ENCODE data around the gene ANKRD9.

ANKRD9 gene

GRCh38 chr14:102497998-102498677 is 11.4 kb downstream of the ANKRD9 start:
- DNase-seq = no peak

DNA sequence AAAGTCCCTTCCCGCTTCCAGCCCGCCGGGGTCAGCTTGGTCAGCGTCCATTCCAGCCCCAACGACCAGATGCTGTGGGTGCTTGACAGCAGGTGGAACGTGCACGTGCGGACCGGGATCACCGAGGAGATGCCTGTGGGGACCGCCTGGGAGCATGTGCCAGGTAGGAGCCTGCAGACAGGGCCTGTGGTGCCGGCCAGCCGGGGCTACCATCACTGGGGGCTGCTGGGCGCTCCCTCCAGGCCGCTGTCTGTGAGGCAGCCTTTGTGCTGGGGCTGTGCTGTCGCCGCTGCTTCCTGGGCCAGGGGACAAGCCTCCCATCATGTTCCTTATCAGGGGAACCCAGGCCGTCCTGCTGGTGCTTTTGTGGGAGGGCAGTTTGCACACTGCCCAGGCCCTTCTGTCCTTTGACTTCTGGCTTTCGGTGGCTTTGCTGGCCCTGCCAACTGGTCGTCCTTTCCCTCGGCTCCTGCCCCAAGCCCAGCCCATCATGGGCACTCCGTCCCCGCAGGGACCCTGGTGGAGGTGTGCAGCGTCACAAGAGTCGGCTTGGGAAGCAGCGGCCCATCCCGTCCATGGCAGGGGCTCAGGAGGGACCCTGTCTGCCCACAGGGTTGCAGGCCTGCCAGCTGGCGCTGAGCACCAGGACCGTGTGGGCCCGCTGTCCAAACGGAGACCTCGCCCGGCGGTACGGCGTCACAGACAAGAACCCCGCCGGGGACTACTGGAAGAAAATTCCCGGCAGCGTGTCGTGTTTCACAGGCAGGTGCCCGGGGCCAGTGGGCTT is 12.4 kb downstream of the ANKRD9 start:
- DNase-seq = no peak

DNA sequence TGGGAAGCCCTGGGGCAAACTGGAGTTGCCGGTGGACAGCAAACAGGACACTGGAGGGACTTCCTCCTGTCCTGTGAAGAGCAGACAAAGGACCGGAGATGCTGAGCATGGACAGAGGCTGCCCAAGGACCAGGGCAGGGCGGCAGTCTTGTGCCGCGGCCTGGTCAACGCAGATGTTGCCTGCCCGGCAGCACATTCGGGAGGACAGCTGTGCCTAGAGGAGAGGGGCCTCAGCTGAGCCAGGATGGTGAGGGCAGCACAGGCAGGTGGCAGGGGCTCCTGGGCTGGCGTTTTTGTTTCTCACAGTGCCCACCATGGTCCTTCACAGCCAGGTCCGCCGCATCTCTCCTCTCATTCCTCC is 13.3 kb downstream of the ANKRD9 start:
- DNase-seq = no peak

- no peak for DNase-seq
Measured at GRCh38 chr14:102495491-102496330, 13.9 kb downstream of the ANKRD9 start.

DNA sequence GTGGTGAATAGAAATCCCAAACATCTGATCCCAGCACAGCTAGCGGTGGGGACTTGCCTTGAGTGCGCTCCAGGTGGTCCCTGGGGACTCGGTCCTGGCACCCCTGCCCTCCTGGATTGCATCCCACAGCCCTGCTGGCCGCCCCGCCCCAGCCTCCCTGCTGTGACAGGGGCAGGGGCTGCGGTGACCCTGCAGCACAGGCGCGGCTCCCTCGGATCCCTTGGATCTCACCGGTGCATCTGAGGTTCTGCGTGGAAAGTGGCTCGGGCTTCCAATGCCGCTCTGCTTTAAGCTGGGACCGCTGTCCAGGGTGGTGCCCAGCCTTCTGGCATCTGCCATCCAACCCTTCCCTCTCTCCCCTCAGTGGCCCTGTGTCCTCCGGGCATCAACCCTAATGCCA is 16.0 kb downstream of the ANKRD9 start:
- no peak for DNase-seq

GRCh38 chr14:102493096-102493495 is 16.5 kb downstream of the ANKRD9 start:
- no peak for DNase-seq

- no peak for DNase-seq
Measured at GRCh38 chr14:102492531-102492910, 17.1 kb downstream of the ANKRD9 start.

DNA sequence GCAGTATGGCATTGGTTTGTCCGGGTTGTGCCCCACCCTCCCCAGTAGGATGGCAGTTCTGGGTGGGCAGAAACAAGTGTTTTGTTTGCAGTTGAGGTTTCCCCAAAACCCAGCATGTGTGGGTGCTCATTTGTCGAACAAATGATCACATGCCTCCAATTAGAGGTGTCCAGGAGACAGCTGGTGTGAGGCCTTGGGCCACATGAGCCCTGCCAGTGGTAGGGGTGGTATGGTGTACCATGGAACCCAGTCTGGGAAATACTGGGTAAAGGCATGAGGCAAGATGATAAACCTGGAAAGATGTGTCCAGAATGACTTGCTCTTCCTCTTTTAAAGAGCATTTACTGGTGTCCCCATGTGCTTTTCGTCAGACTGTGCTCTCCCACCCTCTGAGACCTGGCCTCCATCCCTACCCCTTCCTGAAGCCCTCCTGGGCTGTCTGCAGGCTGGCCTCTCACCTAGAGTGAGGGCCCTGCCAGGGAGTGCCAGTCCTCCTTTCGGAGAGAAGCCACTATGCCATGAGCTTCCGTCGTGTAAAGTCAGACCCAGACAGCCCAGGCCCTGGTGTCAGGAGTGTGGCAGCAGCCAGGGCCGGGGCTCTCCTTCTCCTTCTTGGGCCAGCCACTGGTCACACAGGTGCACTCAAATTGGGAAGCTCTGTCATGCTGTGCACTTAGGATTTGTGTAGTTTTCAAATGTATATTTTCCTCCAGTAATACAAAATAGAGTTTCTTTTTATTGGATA is 17.6 kb downstream of the ANKRD9 start:
- no peak for DNase-seq

DNA sequence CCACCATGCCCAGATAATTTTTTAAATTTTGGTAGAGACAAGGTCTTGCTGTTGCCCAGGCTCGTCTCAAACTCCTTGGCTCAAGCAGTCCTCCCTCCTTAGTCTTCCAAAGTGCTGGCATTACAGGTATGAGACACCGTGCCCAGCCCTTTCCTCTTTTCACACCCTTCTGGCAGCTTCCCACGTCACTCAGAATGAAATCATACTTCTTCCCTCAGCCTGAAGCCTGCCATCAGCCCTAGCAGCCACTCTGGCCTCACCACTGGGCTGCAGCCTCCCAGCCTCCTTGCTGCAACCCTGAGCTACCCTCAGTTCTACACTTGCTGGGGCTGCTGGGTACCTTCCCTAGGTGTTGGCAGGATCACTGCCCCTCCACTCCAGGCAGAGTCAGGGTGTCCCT is 18.2 kb downstream of the ANKRD9 start:
- no peak for DNase-seq

- DNase-seq = no peak
Measured at GRCh38 chr14:102490456-102490855, 19.1 kb downstream of the ANKRD9 start.

GRCh38 chr14:102487204-102487577 is 22.4 kb downstream of the ANKRD9 start:
- DNase-seq = no peak

DNA sequence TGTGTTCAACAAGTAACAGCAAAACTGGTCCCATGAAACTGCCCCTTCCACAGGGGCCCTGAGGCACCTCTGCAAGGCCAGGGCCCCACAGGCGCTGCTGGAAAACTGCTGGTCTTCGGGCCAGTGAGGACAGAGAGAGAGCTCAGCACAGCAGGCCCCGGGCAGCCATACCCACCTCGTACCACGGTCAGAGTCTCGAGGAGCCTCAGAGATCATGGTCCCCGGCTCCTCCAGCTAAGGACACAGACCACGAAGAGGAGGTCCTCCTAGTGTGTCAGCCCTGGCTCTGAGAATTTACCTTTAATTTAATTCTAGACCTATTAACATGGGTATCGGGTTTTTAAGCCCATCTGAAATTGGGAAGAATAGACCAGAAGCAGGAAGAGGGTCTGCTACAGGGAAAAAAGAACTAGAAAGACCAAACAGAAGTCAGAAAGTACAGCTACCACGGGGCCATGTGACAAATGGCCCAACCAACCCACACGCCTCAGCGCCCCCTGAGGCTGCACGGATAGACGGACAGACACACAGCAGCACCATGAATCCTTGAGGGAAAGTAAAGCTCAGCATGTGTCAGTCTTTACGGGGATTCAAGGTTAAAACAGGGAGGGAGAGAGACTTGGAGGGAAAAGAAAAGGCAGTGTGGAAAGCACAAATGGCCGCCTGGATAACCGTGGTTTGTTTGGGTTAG is 22.9 kb downstream of the ANKRD9 start:
- no peak for DNase-seq

- no peak for DNase-seq
Measured at GRCh38 chr14:102485693-102486512, 23.7 kb downstream of the ANKRD9 start.

DNA sequence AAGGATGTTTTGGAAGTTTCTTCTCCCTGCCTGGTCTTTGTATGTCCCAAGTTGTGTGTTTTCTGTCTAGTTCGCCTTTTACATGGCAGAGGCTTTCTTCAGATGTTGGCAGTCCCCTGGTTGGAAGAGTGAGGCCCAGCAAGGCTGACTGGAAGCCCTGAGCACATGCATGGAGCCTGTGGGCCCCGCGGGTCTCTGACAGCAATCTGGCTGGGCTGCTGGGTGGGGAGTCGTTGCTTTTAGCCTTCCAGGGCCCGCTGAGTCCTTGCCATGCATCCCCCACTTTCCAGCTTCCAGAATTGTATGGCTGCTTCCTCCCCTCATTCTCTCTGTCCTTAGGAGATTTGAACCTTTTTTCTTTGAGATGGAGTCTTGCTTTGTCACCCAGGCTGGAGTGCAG is 25.3 kb downstream of the ANKRD9 start:
- DNase-seq = no peak

DNA sequence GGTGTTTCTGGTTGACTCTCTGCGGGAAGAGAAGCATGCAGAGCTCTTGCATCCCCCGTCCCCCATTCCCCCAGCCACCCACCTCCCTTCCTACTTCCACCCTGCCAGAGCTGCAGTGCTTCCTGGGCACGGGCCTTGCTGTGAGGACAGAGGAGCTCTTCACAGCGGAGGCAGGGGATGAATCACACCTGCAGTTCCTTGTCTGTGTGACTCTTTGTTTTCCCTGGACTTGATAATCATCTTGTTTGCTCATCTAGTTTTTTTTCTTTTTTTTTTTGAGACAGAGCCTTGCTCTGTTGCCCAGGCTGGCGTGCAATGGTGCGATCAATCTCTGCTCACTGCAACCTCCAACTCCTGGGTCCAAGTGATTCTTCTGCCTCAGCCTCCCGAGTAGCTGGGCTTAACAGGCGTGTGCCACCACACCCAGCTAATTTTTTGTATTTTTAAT is 27.8 kb downstream of the ANKRD9 start:
- no peak for DNase-seq

DNA sequence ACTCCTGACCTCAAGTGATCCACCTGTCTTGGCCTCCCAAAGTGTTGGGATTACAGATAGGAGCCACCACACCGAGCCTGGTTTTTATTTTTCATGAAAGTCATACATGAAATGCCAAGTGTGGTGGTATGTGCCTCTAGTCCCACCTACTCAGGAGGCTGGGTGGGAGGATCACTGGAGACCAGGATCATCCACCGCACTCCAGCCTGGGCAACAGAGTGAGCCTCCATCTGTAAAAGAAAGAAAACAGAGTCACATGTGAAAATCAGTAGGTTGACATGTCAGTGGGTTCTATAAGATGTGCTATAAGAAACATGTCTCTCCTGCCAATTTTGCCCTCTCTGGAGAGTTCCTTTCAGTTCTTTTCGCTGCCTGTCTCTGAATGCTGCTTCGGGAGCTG is 28.2 kb downstream of the ANKRD9 start:
- DNase-seq = no peak

DNA sequence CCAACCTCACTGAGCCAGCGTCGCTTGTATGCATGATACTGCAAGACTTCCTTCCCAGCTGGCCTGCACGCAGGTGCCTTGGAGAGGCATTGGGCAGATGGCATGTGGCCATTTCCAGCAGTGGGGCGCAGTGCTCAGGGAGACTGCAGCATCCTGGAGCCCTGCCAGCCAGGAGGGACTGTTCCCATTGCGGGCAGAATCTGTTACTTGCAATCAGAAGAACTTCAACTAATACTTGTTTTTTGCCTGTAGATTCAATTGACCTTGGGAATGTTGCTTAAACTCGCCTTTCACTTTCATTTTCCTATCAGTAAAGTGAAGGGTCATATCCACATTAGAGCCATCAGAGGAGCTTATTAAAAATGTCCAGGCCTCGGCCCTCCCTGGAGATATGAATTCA is 29.8 kb downstream of the ANKRD9 start:
- DNase-seq = no peak

- no peak for DNase-seq
Measured at GRCh38 chr14:102479107-102479506, 30.5 kb downstream of the ANKRD9 start.

- DNase-seq = no peak
Measured at GRCh38 chr14:102474934-102475333, 34.6 kb downstream of the ANKRD9 start.

GRCh38 chr14:102473559-102473958 is 36.0 kb downstream of the ANKRD9 start:
- no peak for DNase-seq

GRCh38 chr14:102472791-102473150 is 36.8 kb downstream of the ANKRD9 start:
- DNase-seq = no peak

All from GOT3 (cell line).